Renal pelvis (tissue), 12 donors: ENCODE data around the gene NSUN3. TPM values are rescaled to one million over a fixed set of nuclear protein-coding genes. Genes with fewer than 3 reads are reported as not detected.
A peak's percentile ranks its signal among the peaks of the same experiment; 100 is the strongest.
"Not testable (repeated sequence)": the region's sequence is repeated elsewhere in the genome, so short reads cannot be mapped to it uniquely, and the experiment has no call there.

Experiments used
- DNase-seq: peaks from one replicate; pipeline ENCODE4 v3.0.0-alpha.2; 2013
- long read RNA-seq, 16 experiments: transcript quantifications; one replicate each; lab custom pipeline, GENCODE V29; 2026
- polyA plus RNA-seq, 3 donors: library from polyadenylated mRNA; unstranded; fragments of 120-200 nt; gene quantifications; one replicate each; pipeline ENCODE4 v1.2.1, GENCODE V29; 2013; ENCODE audit not compliant: insufficient read length in 3 of 3

NSUN3 gene
- 10 to 100 TPM; 10.4 to 12.8 (median 12.6) TPM for polyA plus RNA-seq
- long read RNA-seq, donor 1, partial matches to known transcripts, result 0 of 5 reads
- long read RNA-seq, donor 1, other reads (novel, unspliced or antisense), result 0 of 5 reads
- long read RNA-seq, donor 2, partial matches to known transcripts, result 0 of 2 reads
- long read RNA-seq, donor 2, other reads (novel, unspliced or antisense), result 0 of 2 reads
- long read RNA-seq, donor 3, partial matches to known transcripts, result 0 of 2 reads
- long read RNA-seq, donor 3, other reads (novel, unspliced or antisense), result 0 of 2 reads
- long read RNA-seq, donor 4, partial matches to known transcripts, result 0 of 5 reads
- long read RNA-seq, donor 4, other reads (novel, unspliced or antisense), result 0 of 5 reads
- long read RNA-seq, donor 5, result 0 reads
- long read RNA-seq, donor 6, partial matches to known transcripts, result 0 of 2 reads
- long read RNA-seq, donor 6, other reads (novel, unspliced or antisense), result 0 of 2 reads
- long read RNA-seq, donor 7, partial matches to known transcripts, result 0 of 1 reads
- long read RNA-seq, donor 7, other reads (novel, unspliced or antisense), result 0 of 1 reads
- long read RNA-seq, donor 8, partial matches to known transcripts, result 0 of 2 reads
- long read RNA-seq, donor 8, other reads (novel, unspliced or antisense), result 0 of 2 reads
- long read RNA-seq, donor 9, partial matches to known transcripts, result 0 of 4 reads
- long read RNA-seq, donor 9, other reads (novel, unspliced or antisense), result 0 of 4 reads
- long read RNA-seq, donor 10, partial matches to known transcripts, result 0 of 3 reads
- long read RNA-seq, donor 10, other reads (novel, unspliced or antisense), result 0 of 3 reads
- long read RNA-seq, donor 11, partial matches to known transcripts, result 0 of 4 reads
- long read RNA-seq, donor 11, other reads (novel, unspliced or antisense), result 0 of 4 reads
- long read RNA-seq, donor 12, partial matches to known transcripts, result 0 of 3 reads
- long read RNA-seq, donor 12, other reads (novel, unspliced or antisense), result 0 of 3 reads
- long read RNA-seq, donor 13, partial matches to known transcripts, result 0 of 2 reads
- long read RNA-seq, donor 13, other reads (novel, unspliced or antisense), result 0 of 2 reads
- long read RNA-seq, donor 14, result 0 reads
- long read RNA-seq, donor 15, transcript NSUN3-201 (6 exons, 3,289 nt), result major isoform, 9 of 22 reads
- long read RNA-seq, donor 15, partial matches to known transcripts, result 13 of 22 reads
- long read RNA-seq, donor 15, other reads (novel, unspliced or antisense), result 0 of 22 reads
- long read RNA-seq, donor 16, partial matches to known transcripts, result 0 of 2 reads
- long read RNA-seq, donor 16, other reads (novel, unspliced or antisense), result 0 of 2 reads

DNA sequence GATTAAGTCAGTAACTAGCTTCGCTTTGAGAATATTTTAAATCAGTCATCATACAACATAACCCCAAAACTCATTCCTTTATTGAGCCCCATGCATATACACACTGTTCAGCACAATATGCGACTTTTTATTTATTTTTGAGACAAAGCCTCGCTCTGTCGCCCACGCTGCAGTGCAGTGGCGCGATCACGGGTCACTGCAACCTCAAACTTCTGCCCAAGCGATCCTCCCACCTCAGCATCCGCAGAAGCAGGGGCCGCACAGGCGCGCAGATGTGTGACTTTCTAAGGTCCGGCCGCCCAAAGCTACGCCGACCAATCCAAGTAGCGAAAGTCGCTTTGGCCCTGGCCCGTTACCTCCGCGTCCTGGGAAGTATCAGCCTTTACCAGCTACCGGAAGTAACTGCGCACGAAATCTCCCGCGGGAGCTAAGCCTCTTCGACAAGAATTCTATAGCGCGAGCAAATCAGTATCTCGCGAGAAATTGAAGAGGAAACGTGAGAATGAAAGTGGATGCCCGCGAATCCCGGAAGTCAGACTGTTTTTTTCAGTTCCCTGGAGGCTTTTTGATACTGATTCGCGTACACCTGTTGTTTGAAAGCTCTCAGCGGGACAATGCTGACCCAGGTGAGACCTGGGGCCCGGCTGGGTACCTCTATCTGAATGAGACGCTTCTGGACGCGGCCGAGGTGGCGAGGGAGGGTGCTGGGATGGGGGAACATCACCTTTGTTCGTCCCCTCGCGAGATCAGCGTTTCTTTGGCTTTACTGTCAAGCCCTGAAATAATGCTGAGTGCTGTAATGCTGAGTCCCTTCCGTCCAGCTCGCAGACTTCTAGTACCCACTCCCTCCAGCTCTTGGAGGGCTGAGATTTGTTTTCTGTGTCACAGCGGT lies at the start of gene NSUN3, which contains the start of gene DHFR2:
Gene NSUN3, plus strand, starts transcription at position 549 of the 892 bp plus-strand sequence. Its CDS starts 66 bp downstream, at position 615.
Gene DHFR2, minus strand, starts transcription at position 404 of the 892 bp plus-strand sequence. CDS start 1,405 bp downstream, outside the sequence.
- DNase-seq, result peak; percentile 98

DNA sequence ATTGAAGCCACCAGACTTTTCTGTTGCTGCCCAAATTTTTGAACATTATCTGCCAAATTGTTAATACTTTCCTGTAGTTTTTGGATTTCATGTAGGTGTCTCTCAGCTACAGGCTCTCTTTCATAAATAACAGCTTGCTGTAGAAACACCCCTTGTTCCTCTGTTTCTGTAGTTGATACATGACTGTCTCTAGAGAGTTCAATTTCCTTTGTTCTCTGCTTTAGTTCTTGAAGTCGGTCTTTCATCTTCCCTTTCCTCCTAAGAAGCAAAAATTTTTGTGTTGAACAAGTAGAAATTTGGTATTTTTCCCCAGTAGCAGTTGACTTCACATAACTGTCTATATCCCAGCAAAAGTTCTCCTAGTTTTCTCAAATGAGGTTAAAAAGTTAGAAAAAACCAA lies 47.8 kb upstream of the NSUN3 start:
- DNase-seq, result no peak

DNA sequence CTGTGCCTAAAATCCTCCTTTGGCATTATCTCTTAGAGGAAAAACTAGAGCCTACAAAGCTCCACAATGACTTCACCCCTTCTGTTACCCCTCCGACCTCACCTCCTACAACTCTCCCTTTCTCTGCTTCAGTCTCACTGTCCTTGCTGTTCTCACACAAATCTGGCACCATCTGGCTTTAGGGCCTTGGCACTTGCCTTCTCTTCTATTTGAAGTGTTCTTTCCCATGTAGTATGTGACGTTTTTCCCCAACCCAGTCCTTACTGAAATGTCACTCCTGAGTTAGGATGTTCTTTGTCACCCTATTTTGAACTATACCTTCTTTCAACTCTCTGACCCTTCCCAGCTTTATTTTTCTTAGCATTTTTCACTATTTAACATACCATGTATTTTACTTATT lies 43.2 kb upstream of the NSUN3 start:
- DNase-seq, result no peak

DNA sequence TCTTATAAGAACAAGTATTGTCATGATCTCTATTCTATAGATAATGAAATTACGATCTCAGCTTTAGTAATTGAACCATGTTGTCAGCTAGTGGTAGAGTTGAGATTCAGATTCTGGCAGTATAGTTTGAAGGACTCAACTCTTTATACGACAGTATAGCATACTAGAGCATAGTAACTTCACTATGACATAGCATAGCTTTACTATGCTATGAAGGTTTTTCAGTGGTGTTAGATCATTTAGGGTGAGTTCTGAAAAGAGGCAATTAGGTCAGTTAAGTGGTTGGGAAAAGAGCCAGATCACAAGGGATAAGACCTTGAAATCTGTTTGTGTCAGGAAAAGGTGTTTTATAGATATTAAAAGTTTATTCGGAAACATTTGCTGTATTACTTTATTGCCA lies 42.6 kb upstream of the NSUN3 start:
- DNase-seq, result no peak

DNA sequence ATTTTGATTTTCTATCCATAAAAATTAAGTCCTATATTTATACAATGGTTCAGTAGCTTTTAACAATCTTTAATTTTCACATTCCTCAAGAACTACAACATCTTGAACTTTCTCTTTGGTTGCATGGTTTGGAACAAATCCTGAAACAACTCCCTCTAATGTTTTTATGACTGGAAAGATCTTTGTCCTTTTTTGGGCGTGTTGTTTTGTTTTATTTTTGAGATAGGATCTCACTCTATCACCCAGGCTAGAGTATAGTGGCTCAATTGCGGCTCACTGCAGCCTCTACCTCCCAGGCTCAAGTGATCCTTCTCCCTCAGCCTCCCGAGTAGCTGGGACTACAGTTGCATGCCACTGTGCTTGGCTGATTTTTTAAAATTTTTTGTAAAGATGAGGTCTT lies 38.5 kb upstream of the NSUN3 start:
- no peak for DNase-seq

DNA sequence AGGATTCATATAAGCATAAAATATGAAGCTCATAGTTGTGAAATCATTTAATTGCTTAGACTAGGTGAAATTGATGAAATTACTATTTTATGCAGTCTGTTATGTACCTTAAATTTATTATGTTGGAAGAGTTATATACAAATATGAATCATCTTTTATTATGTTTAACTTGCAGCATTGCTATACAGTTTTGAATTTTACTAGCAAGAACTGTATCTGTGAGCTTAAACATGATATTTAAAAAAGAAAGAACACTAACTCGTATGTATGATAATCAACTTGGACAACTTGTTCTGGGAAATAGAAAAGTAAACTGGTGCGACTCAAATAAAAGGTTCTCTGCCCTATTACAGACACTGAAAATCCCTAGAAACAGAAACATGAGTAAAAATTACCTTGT lies 36.2 kb upstream of the NSUN3 start:
- no peak for DNase-seq

DNA sequence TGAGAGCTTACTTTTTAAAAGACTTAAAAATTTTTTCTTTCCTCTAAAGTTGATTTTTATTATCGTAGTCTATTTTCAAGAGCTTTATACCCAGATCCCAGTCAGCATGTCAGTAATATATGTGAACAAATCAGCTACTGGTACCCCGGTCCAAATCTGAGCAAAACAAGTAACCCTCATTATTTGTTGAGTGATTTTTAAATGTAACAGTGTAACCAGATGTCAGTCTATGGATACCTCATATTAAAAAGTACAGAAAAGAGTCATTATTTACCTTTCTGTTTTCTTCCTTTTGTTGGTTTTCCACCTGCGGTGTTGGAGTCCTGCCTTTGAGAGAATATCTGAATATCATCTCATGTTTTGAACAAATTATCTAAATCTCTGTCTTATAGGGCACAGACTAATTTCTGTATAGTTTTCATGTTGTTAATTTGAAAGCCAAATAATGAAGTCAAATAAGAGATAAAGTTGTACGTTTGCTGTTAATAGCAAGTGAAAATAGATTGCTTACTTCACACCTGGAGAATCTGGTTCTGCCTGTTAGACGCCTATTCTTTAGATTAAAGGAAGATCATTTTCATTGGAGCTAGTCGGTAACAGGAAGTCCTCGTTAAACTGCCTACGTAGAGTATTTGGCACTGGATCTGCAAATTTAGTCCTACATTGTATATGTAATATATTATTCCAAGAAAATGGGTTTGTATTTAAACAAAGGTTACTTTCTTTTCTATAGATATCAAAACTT lies 34.6 kb upstream of the NSUN3 start, which contains the start of gene STX19:
Gene STX19, minus strand, starts transcription at position 505 of the 745 bp plus-strand sequence. CDS start 13,328 bp downstream, outside the sequence.
- DNase-seq, result no peak

DNA sequence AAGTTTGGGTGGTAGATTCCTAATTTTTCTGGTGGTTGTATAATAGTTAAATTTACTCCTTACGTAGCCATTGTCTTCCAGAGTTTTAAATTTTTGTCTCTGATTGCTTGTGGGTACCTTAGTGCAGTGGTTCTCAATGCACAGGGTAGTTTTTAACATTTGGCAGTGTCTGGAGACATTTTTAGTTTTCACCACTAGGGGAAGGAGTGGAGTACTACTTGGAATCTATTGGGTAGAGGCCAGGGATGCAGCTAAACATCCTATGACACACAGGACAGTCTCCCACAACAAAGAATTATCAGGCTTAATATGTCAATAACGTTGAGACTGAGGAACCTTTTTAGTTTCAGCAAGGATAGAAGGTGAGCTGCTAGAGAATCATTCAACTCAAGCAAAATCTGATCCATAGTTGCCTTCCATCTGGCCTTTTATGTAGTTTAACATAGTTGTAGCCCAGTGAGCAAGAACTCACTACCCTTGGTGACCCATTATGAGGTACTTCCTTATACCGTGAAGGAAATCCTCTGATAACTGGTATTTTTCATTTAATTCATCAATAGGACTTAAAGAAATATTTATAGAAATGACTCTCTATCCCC lies 25.9 kb upstream of the NSUN3 start:
- no peak for DNase-seq

DNA sequence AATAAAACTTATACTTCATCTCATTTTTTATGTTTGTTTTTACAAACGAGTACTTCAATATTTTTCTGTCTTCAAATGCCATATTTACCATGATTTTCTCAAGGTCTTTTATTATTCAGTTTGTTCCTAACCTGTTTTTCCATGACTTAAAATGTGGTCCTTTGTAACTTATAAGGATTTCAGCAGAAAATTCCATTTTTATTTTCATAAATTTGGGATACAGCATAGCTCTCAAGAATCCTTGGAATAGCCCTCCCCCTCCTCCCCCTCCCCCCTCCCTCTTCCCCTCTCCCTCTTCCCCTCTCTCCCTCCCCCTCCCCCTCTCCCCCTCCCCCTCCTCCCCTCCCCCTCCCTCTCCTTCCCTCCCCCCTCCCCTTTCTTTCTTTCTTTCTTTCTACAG lies 19.6 kb upstream of the NSUN3 start:
- DNase-seq, result no peak

DNA sequence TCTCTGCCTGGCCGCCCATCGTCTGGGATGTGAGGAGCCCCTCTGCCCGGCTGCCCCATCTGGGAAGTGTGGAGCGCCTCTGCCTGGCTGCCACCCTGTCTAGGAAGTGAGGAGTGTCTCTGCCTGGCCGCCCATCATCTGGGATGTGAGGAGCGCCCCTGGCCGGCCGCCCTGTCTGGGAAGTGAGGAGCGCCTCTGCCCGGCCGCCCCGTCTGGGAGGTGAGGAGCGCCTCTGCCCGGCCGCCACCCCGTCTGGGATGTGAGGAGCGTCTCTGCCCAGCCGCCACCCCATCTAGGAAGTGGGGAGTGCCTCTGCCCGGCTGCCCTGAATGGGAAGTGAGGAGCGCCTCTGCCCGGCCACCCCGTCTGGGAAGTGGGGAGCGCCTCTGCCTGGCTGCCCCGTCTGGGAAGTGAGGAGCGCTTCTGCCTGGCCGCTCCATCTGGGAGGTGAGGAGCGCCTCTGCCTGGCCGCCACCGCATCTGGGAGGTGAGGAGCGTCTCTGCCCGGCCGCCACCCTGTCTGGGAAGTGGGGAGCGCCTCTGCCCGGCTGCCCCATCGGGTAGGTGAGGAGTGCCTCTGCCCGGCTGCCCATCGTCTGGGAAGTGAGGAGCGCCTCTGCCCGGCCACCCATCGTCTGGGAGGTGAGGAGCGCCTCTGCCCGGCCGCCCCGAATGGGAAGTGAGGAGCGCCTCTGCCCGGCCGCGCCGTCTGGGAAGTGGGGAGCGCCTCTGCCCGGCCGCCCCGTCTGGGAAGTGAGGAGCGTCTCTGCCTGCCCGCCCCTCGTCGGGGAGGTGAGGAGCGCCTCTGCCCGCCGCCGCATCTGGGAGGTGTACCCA lies 18.5 kb upstream of the NSUN3 start:
- not testable (repeated sequence) for DNase-seq

DNA sequence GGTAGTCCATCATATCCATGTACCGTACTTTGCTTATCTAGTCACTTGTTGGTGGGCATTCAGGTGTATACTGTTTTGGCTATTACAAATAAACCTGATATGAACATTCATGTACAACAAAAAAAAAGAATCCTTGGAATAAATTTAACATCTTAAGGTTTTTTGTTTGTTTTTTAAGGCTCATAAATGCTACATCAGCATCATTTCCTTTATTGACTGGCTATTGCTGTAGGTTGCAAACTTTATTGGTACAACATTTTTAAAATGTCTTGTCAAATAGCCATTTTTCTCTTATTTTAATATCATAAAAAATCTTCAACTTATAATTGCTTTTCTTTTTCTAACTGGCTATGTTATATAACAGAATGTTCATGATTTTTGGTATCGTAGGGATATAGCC lies 16.3 kb upstream of the NSUN3 start:
- DNase-seq, result no peak

DNA sequence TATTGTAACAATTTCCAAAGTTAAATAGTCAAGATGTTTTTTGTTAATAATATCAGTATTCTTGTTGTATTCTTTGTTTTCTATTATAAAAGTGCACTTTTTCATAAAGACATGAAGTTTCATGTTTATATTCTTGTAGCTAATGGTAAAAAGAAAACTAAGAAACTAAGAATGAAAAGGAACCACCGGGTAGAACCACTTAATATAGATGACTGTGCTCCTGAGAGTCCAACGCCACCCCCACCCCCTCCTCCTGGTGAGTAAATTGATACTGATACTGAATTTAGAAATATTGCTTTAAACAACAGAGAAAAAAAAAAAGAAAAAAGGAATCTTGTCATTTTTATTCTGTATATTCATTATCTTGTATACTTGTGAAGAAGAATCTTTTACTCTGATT lies 13.6 kb upstream of the NSUN3 start:
- no peak for DNase-seq

DNA sequence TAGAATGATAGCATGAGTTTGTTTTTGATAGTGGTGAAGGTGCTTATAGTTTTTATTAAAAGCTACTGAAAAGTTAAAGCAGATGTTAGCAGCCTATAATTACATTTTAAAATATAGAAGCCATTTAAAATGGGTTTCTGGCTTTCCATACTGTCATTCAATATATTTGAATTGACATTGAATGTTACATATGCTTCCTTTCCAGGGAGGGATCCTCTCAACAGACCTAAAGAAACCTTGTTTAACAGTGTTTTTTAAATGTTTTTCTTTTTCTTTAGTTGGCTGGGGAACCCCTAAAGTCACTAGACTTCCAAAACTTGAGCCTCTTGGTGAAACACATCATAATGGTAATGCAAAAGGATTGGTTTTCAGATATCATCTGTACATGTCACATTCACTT lies 12.3 kb upstream of the NSUN3 start:
- no peak for DNase-seq

DNA sequence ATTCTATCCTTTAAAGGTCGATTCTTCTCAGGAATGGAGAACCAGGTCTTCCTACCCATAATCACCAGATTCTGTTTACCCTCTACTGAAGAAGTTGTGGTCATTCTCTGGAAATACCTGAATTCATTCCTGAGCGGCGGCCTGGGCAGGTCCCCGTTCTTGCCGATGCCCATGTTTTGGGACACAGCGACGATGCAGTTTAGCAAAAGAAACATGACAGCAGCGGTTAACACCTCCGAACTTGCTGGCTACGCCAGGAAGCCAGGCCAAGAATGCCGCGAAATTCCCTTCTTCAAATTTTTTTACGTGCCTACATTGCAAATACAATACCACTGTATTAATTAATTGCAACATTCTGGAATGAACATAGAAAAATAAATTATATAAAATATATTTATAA lies 1.6 kb upstream of the NSUN3 start:
- no peak for DNase-seq

DNA sequence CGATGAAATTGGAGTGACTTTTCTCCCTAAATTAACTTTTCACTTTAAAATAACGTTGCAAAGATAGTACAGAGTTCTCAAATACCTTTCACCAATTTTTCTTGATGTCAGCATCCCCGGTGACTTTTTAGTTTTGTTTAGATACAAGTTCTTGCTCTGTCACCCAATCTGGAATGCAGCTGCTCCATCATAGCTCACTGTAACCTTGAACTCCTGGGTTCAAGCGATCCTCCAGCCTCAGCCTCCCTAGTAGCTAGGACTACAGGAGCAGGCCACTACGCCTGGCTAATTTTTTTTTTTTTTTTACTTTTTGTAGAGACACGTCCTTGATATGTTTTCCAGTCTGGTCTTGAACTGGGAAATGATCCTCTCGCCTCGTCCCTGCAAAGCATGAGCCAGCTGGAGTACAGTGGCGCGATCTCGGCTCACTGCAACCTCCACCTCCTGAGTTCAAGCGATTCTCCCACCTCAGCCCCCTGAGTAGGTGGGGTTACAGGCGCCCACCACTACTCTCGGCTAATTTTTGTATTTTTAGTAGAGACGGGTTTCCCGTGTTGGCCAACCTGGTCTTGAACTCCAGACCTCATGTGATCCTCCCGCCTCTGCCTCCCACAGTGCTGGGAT lies 747 bp downstream of the NSUN3 start:
- DNase-seq, result no peak

DNA sequence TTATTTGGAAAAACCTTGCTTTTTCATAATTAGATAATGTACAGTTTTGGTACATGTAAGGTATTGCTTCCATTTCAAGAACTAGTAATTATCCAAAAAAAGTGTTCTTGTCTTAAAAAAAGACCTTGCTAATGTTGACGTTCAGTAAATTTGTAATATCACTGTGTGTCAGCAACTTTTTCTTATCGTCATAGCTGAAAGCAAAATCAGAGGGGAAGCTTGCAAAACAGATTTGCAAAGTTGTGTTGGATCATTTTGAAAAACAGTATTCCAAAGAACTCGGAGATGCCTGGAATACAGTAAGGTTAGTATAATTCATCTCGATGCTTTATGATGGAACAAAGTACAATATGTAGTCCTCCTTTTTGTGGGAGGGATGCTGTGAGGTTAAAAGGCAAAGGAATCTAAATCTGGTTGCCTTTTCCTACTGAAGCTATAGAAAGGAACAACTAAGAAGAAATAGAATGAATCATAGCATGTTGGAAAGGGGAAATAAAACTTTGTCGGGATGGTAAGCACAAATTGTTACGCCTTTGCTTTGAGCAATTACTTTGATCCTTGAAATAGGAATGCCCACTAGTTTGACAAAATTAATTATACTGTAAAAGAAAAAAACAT lies 1.5 kb downstream of the NSUN3 start:
- DNase-seq, result no peak

DNA sequence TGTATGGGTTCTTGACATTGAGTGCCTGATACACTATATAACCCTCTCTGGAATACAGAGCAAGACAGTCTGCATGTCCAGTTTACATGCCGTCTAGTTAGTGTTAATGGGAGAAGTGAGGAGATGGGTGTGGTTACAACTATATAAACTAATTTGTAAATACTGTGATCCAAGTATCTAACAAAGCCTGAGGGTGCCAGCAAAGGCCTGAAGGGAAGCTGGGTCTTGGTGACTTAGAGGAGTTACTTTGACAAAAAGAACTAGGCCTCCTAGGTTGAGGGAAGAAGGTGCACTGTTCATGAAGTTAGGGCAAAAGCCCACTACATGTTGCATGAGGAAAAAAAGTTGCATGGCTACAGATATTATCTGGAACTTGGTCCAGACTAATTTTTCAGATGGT lies 2.3 kb downstream of the NSUN3 start:
- DNase-seq, result no peak
